Activated naive CD4-positive, alpha-beta T cell treated with anti-CD3 and anti-CD28 coated beads, Interleukin-2, amount 50 U/mL, for 24 hours (primary cell): ENCODE results near the gene NDUFB1.
A peak's percentile ranks its signal among the peaks of the same experiment; 100 is the strongest.

Source experiments
- H3K27ac Mint-ChIP-seq: one replicate; pipeline ENCODE4 v1.8.0; 2021; ENCODE audit warnings: mild to moderate bottlenecking, mixed read lengths
- H3K27me3 Mint-ChIP-seq: one replicate; pipeline ENCODE4 v1.8.0; 2021; ENCODE audit warnings: mixed read lengths
- H3K36me3 Mint-ChIP-seq: one replicate; pipeline ENCODE4 v1.8.0; 2021; ENCODE audit warnings: mixed read lengths
- H3K4me1 Mint-ChIP-seq: one replicate; pipeline ENCODE4 v1.8.0; 2021; ENCODE audit warnings: mixed read lengths
- H3K4me3 Mint-ChIP-seq: one replicate; pipeline ENCODE4 v1.8.0; 2021; ENCODE audit warnings: mild to moderate bottlenecking, mixed read lengths
- H3K9me3 Mint-ChIP-seq: one replicate; pipeline ENCODE4 v1.8.0; 2021; ENCODE audit warnings: mixed read lengths

NDUFB1 gene

GRCh38 chr14:92108345-92109254 is 12.9 kb downstream of the NDUFB1 start:
- H3K36me3 Mint-ChIP-seq: no peaks in the 10 kb centered on the region
- H3K27me3 Mint-ChIP-seq: no peaks in the 10 kb centered on the region
- H3K27ac Mint-ChIP-seq: peak overlapping the region; percentile 52
- H3K9me3 Mint-ChIP-seq: no peaks in the 10 kb centered on the region
- H3K4me3 Mint-ChIP-seq: peak overlapping the region; percentile 71
- H3K4me1 Mint-ChIP-seq: peaks cover 49% of the 10 kb centered on the region

GRCh38 chr14:92106143-92106926 is 15.2 kb downstream of the NDUFB1 start, which contains the start of gene ATXN3:
Gene ATXN3, minus strand, starts transcription at chr14:92106582. Its CDS starts 30 bp downstream, at chr14:92106552.
- peaks cover 64% of the 10 kb centered on the region for H3K4me1 Mint-ChIP-seq
- H3K27me3 Mint-ChIP-seq: no peaks in the 10 kb centered on the region
- H3K27ac Mint-ChIP-seq: peak within 1 kb of the TSS; percentile 90

GRCh38 chr14:92105893-92106142 is 15.7 kb downstream of the NDUFB1 start:
- H3K27me3 Mint-ChIP-seq: no peaks in the 10 kb centered on the region
- peaks cover 64% of the 10 kb centered on the region for H3K4me1 Mint-ChIP-seq

More at GRCh38 chr14:92106143-92106926, 15.2 kb downstream of the NDUFB1 start, which contains the start of gene ATXN3:
- peak within 1 kb of the TSS; percentile 96 for H3K4me3 Mint-ChIP-seq
- H3K36me3 Mint-ChIP-seq: no peaks in the 10 kb centered on the region
- H3K9me3 Mint-ChIP-seq: no peaks in the 10 kb centered on the region

GRCh38 chr14:92105073-92105892 is 16.2 kb downstream of the NDUFB1 start:
- H3K27me3 Mint-ChIP-seq: no peaks in the 10 kb centered on the region
- no peaks in the 10 kb centered on the region for H3K9me3 Mint-ChIP-seq
- peak overlapping the region; percentile 90 for H3K27ac Mint-ChIP-seq
- no peaks in the 10 kb centered on the region for H3K36me3 Mint-ChIP-seq
- H3K4me1 Mint-ChIP-seq: peaks cover 66% of the 10 kb centered on the region
- H3K4me3 Mint-ChIP-seq: peak overlapping the region; percentile 96

More at GRCh38 chr14:92105893-92106142, 15.7 kb downstream of the NDUFB1 start:
- H3K4me3 Mint-ChIP-seq: peak overlapping the region; percentile 96
- peak overlapping the region; percentile 90 for H3K27ac Mint-ChIP-seq
- no peaks in the 10 kb centered on the region for H3K9me3 Mint-ChIP-seq
- H3K36me3 Mint-ChIP-seq: no peaks in the 10 kb centered on the region

GRCh38 chr14:92103363-92103989 is 18.0 kb downstream of the NDUFB1 start:
- Mint-ChIP-seq H3K36me3 (no peaks in the 10 kb centered on the region), H3K4me1 (peaks cover 66% of the 10 kb centered on the region), H3K27ac (no peak overlapping the region), H3K27me3 (no peaks in the 10 kb centered on the region), H3K4me3 (no peak overlapping the region), H3K9me3 (no peaks in the 10 kb centered on the region)

- H3K4me1 Mint-ChIP-seq: peaks cover 38% of the 10 kb centered on the region
- H3K27ac Mint-ChIP-seq: no peak overlapping the region
- no peak overlapping the region for H3K4me3 Mint-ChIP-seq
- H3K27me3 Mint-ChIP-seq: no peaks in the 10 kb centered on the region
- H3K36me3 Mint-ChIP-seq: peaks cover 4% of the 10 kb centered on the region
- no peaks in the 10 kb centered on the region for H3K9me3 Mint-ChIP-seq
These were observed 21.7 kb downstream of the NDUFB1 start for GRCh38 chr14:92099802-92100201.

GRCh38 chr14:92093320-92093719 is 28.2 kb downstream of the NDUFB1 start:
- Mint-ChIP-seq H3K27me3 (no peaks in the 10 kb centered on the region), H3K9me3 (no peaks in the 10 kb centered on the region), H3K36me3 (peaks cover 17% of the 10 kb centered on the region), H3K4me3 (no peak overlapping the region), H3K27ac (no peak overlapping the region), H3K4me1 (no peaks in the 10 kb centered on the region)

- Mint-ChIP-seq H3K4me3 (no peak overlapping the region), H3K27me3 (no peaks in the 10 kb centered on the region), H3K4me1 (no peaks in the 10 kb centered on the region), H3K36me3 (peaks cover 19% of the 10 kb centered on the region), H3K9me3 (no peaks in the 10 kb centered on the region), H3K27ac (no peak overlapping the region)
These were observed 33.0 kb downstream of the NDUFB1 start for GRCh38 chr14:92088494-92088893.

GRCh38 chr14:92074555-92074954 is 47.0 kb downstream of the NDUFB1 start:
- Mint-ChIP-seq H3K9me3 (no peaks in the 10 kb centered on the region), H3K4me3 (no peak overlapping the region), H3K4me1 (no peaks in the 10 kb centered on the region)

More at GRCh38 chr14:92074555-92074954, 47.0 kb downstream of the NDUFB1 start:
- Mint-ChIP-seq H3K36me3 (peaks cover 10% of the 10 kb centered on the region), H3K27me3 (no peaks in the 10 kb centered on the region), H3K27ac (no peak overlapping the region)
